H1 (cell line): ENCODE data around the gene SLCO4A1. TPM values are rescaled to one million over a fixed set of nuclear protein-coding genes. Genes with fewer than 3 reads are reported as not detected.

Experiments
- CTCF ChIA-PET: fragments of 300-600 bp; sonication (Branson Sonifier 250); formaldehyde crosslinking; loops from one replicate; lab custom pipeline; 2021; ENCODE audit not compliant: partially characterized antibody; lab: Charles Lee
- POLR2A ChIA-PET: fragments of 300-600 bp; sonication (Branson Sonifier 250); formaldehyde crosslinking; loops from one replicate; lab custom pipeline; 2021; ENCODE audit warnings: inconsistent platforms; ENCODE audit not compliant: partially characterized antibody; lab: Charles Lee
- DNase-seq, 2 experiments: peaks; one replicate each; pipeline versions ENCODE4 v3.0.0 to v3.0.0-alpha.2; 2010 to 2022; ENCODE audit warnings: low spot score in 2 of 2, low read depth in 1 of 2, mixed read lengths in 1 of 2
- FAIRE-seq: peaks from 2 replicates; lab custom pipeline; 2011; peaks lifted over from hg19 to GRCh38; lab: Jason Lieb, UNC
- H2AFZ ChIP-seq: 2 replicates; pipeline ENCODE4 v1.8.1; 2012; ENCODE audit warnings: low read length, inconsistent platforms
- H2AK5ac ChIP-seq: 2 replicates; pipeline ENCODE4 v1.6.1; 2013; ENCODE audit warnings: low read depth, low read length
- H2BK120ac ChIP-seq: replicated peaks from 2 replicates; pipeline ENCODE3; 2013; ENCODE audit warnings: low read depth, low read length, inconsistent platforms
- H2BK12ac ChIP-seq: 2 replicates; pipeline ENCODE4 v1.6.1; 2013; ENCODE audit warnings: low read depth, low read length
- H2BK15ac ChIP-seq: 2 replicates; pipeline ENCODE4 v1.6.1; 2013; ENCODE audit warnings: low read length
- H2BK20ac ChIP-seq: 2 replicates; pipeline ENCODE4 v1.6.1; 2013; ENCODE audit warnings: low read length
- H2BK5ac ChIP-seq: 2 replicates; pipeline ENCODE4 v1.6.1; 2013; ENCODE audit warnings: low read depth, low read length
- H3K14ac ChIP-seq: 2 replicates; pipeline ENCODE4 v1.6.1; 2013; ENCODE audit warnings: inconsistent platforms; ENCODE audit not compliant: insufficient read length
- H3K18ac ChIP-seq: 2 replicates; pipeline ENCODE4 v1.6.1; 2013; ENCODE audit warnings: low read length; ENCODE audit errors: extremely low read depth
- H3K23ac ChIP-seq: 2 replicates; pipeline ENCODE4 v1.6.1; 2013; ENCODE audit warnings: inconsistent platforms; ENCODE audit not compliant: insufficient read length
- H3K23me2 ChIP-seq: 2 replicates; pipeline ENCODE4 v1.6.1; 2013; ENCODE audit warnings: low read depth, low read length
- H3K27ac ChIP-seq: 2 replicates; pipeline ENCODE4 v1.6.1; 2011; ENCODE audit warnings: low read depth, low read length, inconsistent platforms
- H3K27me3 ChIP-seq, 4 experiments: replicated peaks in 1 of 4; 1 replicate in 1 of 4; 2 replicates in 3 of 4; pipeline versions ENCODE4 v1.6.1 to v1.8.1; 2011 to 2013; ENCODE audit warnings: low read length in 3 of 4, mild to moderate bottlenecking in 3 of 4, inconsistent platforms in 2 of 4, mixed read lengths in 2 of 4, moderate library complexity in 1 of 4; ENCODE audit not compliant: control insufficient read depth in 3 of 4, insufficient read depth in 3 of 4; ENCODE audit errors: extremely low read depth in 1 of 4
- H3K36me3 ChIP-seq, 4 experiments: 2 replicates each; pipeline versions ENCODE4 v1.6.1 to v1.8.1; 2011 to 2013; ENCODE audit warnings: mild to moderate bottlenecking in 4 of 4, low read length in 3 of 4, moderate library complexity in 2 of 4, control low read depth in 1 of 4, inconsistent platforms in 1 of 4; ENCODE audit not compliant: insufficient read depth in 4 of 4, control insufficient read depth in 2 of 4
- H3K4ac ChIP-seq: replicated peaks from 2 replicates; pipeline ENCODE3; 2013; ENCODE audit warnings: low read length, low read depth, mixed read lengths, inconsistent platforms; ENCODE audit not compliant: insufficient read length
- H3K4me1 ChIP-seq, 4 experiments: replicated peaks in 1 of 4; 1 replicate in 1 of 4; 2 replicates in 3 of 4; pipeline versions ENCODE4 v1.6.1 to v1.8.1; 2011 to 2013; ENCODE audit warnings: low read length in 3 of 4, inconsistent platforms in 2 of 4, mixed read lengths in 1 of 4; ENCODE audit not compliant: insufficient read depth in 4 of 4, control insufficient read depth in 3 of 4
- H3K4me2 ChIP-seq, 2 experiments: 2 replicates each; pipeline versions ENCODE4 v1.6.1 to v1.8.1; 2011 to 2013; ENCODE audit warnings: low read depth in 2 of 2, low read length in 2 of 2, control low read depth in 1 of 2, inconsistent platforms in 1 of 2, mild to moderate bottlenecking in 1 of 2; ENCODE audit not compliant: insufficient read depth in 1 of 2
- H3K4me3 ChIP-seq, 4 experiments: fragments of 200-600, 300-600 bp in 1 of 4; sonication (generic), shearing (Covaris generic), sonication (Bioruptor Twin) in 1 of 4; 2 replicates each; pipeline versions ENCODE4 v1.5.1 to v1.8.1; 2011 to 2016; ENCODE audit warnings: low read length in 4 of 4, low read depth in 3 of 4, control low read depth in 2 of 4, inconsistent platforms in 2 of 4, mild to moderate bottlenecking in 2 of 4, mixed read lengths in 1 of 4, moderate library complexity in 1 of 4; ENCODE audit not compliant: insufficient read depth in 2 of 4; ENCODE audit errors: extremely low read depth in 1 of 4
- H3K56ac ChIP-seq: replicated peaks from 2 replicates; pipeline ENCODE3; 2013; ENCODE audit warnings: low read depth, mild to moderate bottlenecking, mixed read lengths, low read length, inconsistent platforms; ENCODE audit not compliant: insufficient read length
- H3K79me1 ChIP-seq: 2 replicates; pipeline ENCODE4 v1.6.1; 2013; ENCODE audit warnings: low read depth, low read length, control low read depth
- H3K79me2 ChIP-seq, 2 experiments: 2 replicates each; pipeline versions ENCODE4 v1.6.1 to v1.8.1; 2012 to 2013; ENCODE audit warnings: low read length in 2 of 2, mild to moderate bottlenecking in 2 of 2, inconsistent platforms in 1 of 2; ENCODE audit not compliant: insufficient read depth in 2 of 2, control insufficient read depth in 1 of 2
- H3K9ac ChIP-seq, 4 experiments: replicated peaks in 1 of 4; 1 replicate in 1 of 4; 2 replicates in 3 of 4; pipeline versions ENCODE4 v1.6.1 to v1.8.1; 2011 to 2013; ENCODE audit warnings: low read depth in 3 of 4, low read length in 3 of 4, control low read depth in 2 of 4, mild to moderate bottlenecking in 2 of 4, moderate library complexity in 2 of 4, inconsistent platforms in 1 of 4; ENCODE audit errors: extremely low read depth in 1 of 4
- H3K9me3 ChIP-seq, 2 experiments: 2 replicates each; pipeline versions ENCODE4 v1.6.1 to v1.8.1; 2012 to 2013; ENCODE audit warnings: mild to moderate bottlenecking in 2 of 2, moderate library complexity in 2 of 2, control low read depth in 1 of 2, inconsistent platforms in 1 of 2, low read depth in 1 of 2, low read length in 1 of 2, mixed read lengths in 1 of 2; ENCODE audit not compliant: insufficient read depth in 2 of 2
- H4K20me1 ChIP-seq, 2 experiments: replicated peaks in 1 of 2; 2 replicates each; pipeline versions ENCODE3 to v1.8.1; 2011 to 2013; ENCODE audit warnings: inconsistent platforms in 2 of 2, low read length in 2 of 2, mild to moderate bottlenecking in 1 of 2; ENCODE audit not compliant: insufficient read depth in 2 of 2, control insufficient read depth in 1 of 2
- H4K5ac ChIP-seq: 2 replicates; pipeline ENCODE4 v1.6.1; 2013; ENCODE audit warnings: low read length, low read depth, mixed read lengths, inconsistent platforms; ENCODE audit not compliant: insufficient read length
- H4K8ac ChIP-seq: 2 replicates; pipeline ENCODE4 v1.8.0; 2013; ENCODE audit warnings: mild to moderate bottlenecking, moderate library complexity, low read length, inconsistent platforms; ENCODE audit not compliant: insufficient read depth; ENCODE audit errors: extremely low read depth
- H4K91ac ChIP-seq: replicated peaks from 2 replicates; pipeline ENCODE3; 2013; ENCODE audit warnings: low read length, mixed read lengths, inconsistent platforms; ENCODE audit not compliant: insufficient read length
- CHD2 ChIP-seq: IDR thresholded peaks from 2 replicates; pipeline ENCODE4 v1.6.1; 2012; ENCODE audit warnings: low read length, improper control_type of control experiment
- CTCF ChIP-seq, 3 experiments: IDR thresholded peaks; 1 replicate in 2 of 3; 2 replicates in 1 of 3; pipeline versions ENCODE4 v1.5.1 to v1.6.1; 2011; ENCODE audit warnings: low read length in 3 of 3, mild to moderate bottlenecking in 3 of 3, inconsistent platforms in 2 of 3, low read depth in 1 of 3, moderate library complexity in 1 of 3; ENCODE audit not compliant: insufficient read depth in 1 of 3; ENCODE audit errors: control extremely low read depth in 1 of 3
- HDAC6 ChIP-seq: IDR thresholded peaks from one replicate; pipeline ENCODE4 v1.7.1; 2012; ENCODE audit warnings: low read depth, mild to moderate bottlenecking, inconsistent platforms, low read length, moderate library complexity
- KDM1A ChIP-seq: fragments of 200-600, 300-600 bp; sonication (generic); IDR thresholded peaks from 2 replicates; pipeline ENCODE4 v1.7.1; 2016; ENCODE audit warnings: mild to moderate bottlenecking, low read length, borderline replicate concordance
- KDM4A ChIP-seq: IDR thresholded peaks from one replicate; pipeline ENCODE4 v1.7.1; 2012; ENCODE audit warnings: low read depth, mild to moderate bottlenecking, moderate library complexity, low read length, inconsistent platforms; ENCODE audit not compliant: severe bottlenecking
- TAF1 ChIP-seq: IDR thresholded peaks from 2 replicates; pipeline ENCODE4 v1.6.1; 2011; ENCODE audit warnings: mild to moderate bottlenecking, low read depth, low read length
- WGBS, 2 experiments: shearing (Covaris generic) in 1 of 2; methylation state at CpG; one replicate each; pipeline versions ENCODE4 v1.1.6 to v1.1.7; 2013 to 2015; ENCODE audit warnings: low lambda C conversion rate in 2 of 2, mixed read lengths in 2 of 2, inconsistent platforms in 1 of 2, low coverage in 1 of 2, missing lambda C conversion rate in 1 of 2; ENCODE audit not compliant: insufficient replicate concordance in 2 of 2, insufficient coverage in 1 of 2, insufficient read length in 1 of 2; ENCODE audit errors: extremely low coverage in 1 of 2, missing lambda C conversion rate in 1 of 2; 5-methylcytosine and 5-hydroxymethylcytosine counted together
- polyA plus RNA-seq, 7 experiments: library from polyadenylated mRNA; depleted of rRNA in 3 of 7; stranded (reverse) in 5 of 7; unstranded in 2 of 7; fragments of >200 nt in 5 of 7; fragments of 200-250 nt in 2 of 7; gene quantifications; 1 replicate in 5 of 7; 2 replicates in 1 of 7; 4 replicates in 1 of 7; pipeline versions ENCODE4 v1.2.1 to v1.2.3, GENCODE V29; 2011 to 2013; ENCODE audit warnings: missing spikeins in 2 of 7, mixed read lengths in 2 of 7
- total RNA-seq: library from RNA; stranded (reverse); fragmentation: NEBNext Ultra II Directional; extraction: Animal tissue kit (Norgen Biotek cat#: 25700); gene quantifications from 2 replicates; pipeline ENCODE4 v1.2.1, GENCODE V29; 2021

The SLCO4A1 gene
- total and polyA plus RNA-seq, 2 of the 8 experiments (the other 6 are each of a cell fraction or from before 2014, with no cell fraction given) = 10.5 to 18.5 TPM

- H2BK15ac ChIP-seq = no peak overlapping the region
- no peak for TF ChIP-seq CHD2
- TF ChIP-seq HDAC6 = no peak
- no peak for TF ChIP-seq KDM1A
- no peak for TF ChIP-seq KDM4A
- no peak for TF ChIP-seq TAF1
- peak in 2 of 3 experiments; percentile 5 to 17; a peak in 1 of 4 replicates for TF ChIP-seq CTCF (IDR thresholded peaks at IDR 0.05; ENCODE audit: control extremely low read depth in 1 of 3, insufficient read depth in 1 of 3, low read depth in 1 of 3, low read length in 3 of 3)
- TF ChIP-seq, all 59 proteins: peak for 1
- no peaks in the 10 kb centered on the region for H3K36me3 ChIP-seq
- POLR2A ChIA-PET = no interaction called here
- no peaks in the 10 kb centered on the region for H3K79me1 ChIP-seq
- no peak overlapping the region for H3K18ac ChIP-seq
- H3K79me2 ChIP-seq = no peaks in the 10 kb centered on the region
- H3K4me1 ChIP-seq = no peaks in the 10 kb centered on the region
- CTCF ChIA-PET = interaction anchor here (0.6 to 7.0 kb wide), 14 partner anchors 9 to 286 kb away, joined by 3 to 65 read pairs (median 4); partner anchors contain the start of gene NTSR1
- no peak overlapping the region for H3K23ac ChIP-seq
- no peaks in the 10 kb centered on the region; a peak in 1 of 7 replicates for H3K27me3 ChIP-seq
- no peak overlapping the region for H3K27ac ChIP-seq
- H2AFZ ChIP-seq = no peak overlapping the region
- no peak overlapping the region; the same call in 1 of the 2 replicates for H2BK5ac ChIP-seq
- H3K4me3 ChIP-seq = no peak overlapping the region
- H4K8ac ChIP-seq = peak overlapping the region; percentile 45; the same call in 1 of the 2 replicates
- FAIRE-seq = no peak
- no peak overlapping the region for H2BK120ac ChIP-seq
- H3K14ac ChIP-seq = no peak overlapping the region
- no peak overlapping the region for H3K4ac ChIP-seq
- H3K56ac ChIP-seq = no peak overlapping the region
- no peak overlapping the region for H3K4me2 ChIP-seq
- no peak overlapping the region for H4K91ac ChIP-seq
- H3K23me2 ChIP-seq = no peaks in the 10 kb centered on the region
- no peak for DNase-seq
- no peak overlapping the region for H4K5ac ChIP-seq
- H3K9ac ChIP-seq = no peak overlapping the region
- H3K9me3 ChIP-seq = no peaks in the 10 kb centered on the region
- H4K20me1 ChIP-seq = peaks cover 5 to 12% of the 10 kb centered on the region in 2 experiments
- WGBS, 2 experiments = 82% methylated on average over 18 of the region's 18 CpGs; no CpG with 5 or more reads in 1 of the 2 experiments
- no peak overlapping the region for H2AK5ac ChIP-seq
- H2BK12ac ChIP-seq = no peak overlapping the region
- no peak overlapping the region for H2BK20ac ChIP-seq
These were observed 22.0 kb downstream of the SLCO4A1 start for GRCh38 chr20:62664019-62664971.
